ENCODE measurements around the gene NUTM2G.
"Not testable (repeated sequence)": the region's sequence is repeated elsewhere in the genome, so short reads cannot be mapped to it uniquely, and the experiment has no call there.

- TF ChIP-seq POLR2AphosphoS5, CTCF, POLR2A, EP300 (IDR thresholded peaks at IDR 0.05): not testable (repeated sequence)
Observed at GRCh38 chr9:96920803-96921202, 7.8 kb upstream of the NUTM2G start.

Data from stomach (tissue), 4 donors.